GM12873 (cell line): Measurements from ENCODE around the gene NFATC2.

Experiments
- CTCF ChIP-seq: IDR thresholded peaks from 2 replicates; pipeline ENCODE4 v1.5.1; 2012; ENCODE audit warnings: low read depth, mild to moderate bottlenecking, moderate library complexity, low read length, control low read depth; ENCODE audit not compliant: insufficient read depth; ENCODE audit errors: missing control alignments

The NFATC2 gene

GRCh38 chr20:51495921-51496545, 46.5 kb downstream of the NFATC2 start:
- no peak for TF ChIP-seq CTCF

GRCh38 chr20:51495291-51495690, 47.2 kb downstream of the NFATC2 start:
- TF ChIP-seq CTCF: no peak

- no peak for TF ChIP-seq CTCF
Observed at GRCh38 chr20:51494241-51495110, 48.0 kb downstream of the NFATC2 start.

- TF ChIP-seq CTCF: no peak
Observed at GRCh38 chr20:51493346-51493791, 49.1 kb downstream of the NFATC2 start.

- no peak for TF ChIP-seq CTCF
Observed at GRCh38 chr20:51492167-51493092, 50.1 kb downstream of the NFATC2 start.

GRCh38 chr20:51491393-51491792, 51.1 kb downstream of the NFATC2 start:
- no peak for TF ChIP-seq CTCF
